Measurements from ENCODE around the gene MCC. TPM values are rescaled to one million over a fixed set of nuclear protein-coding genes. Genes with fewer than 3 reads are reported as not detected.
A peak's percentile ranks its signal among the peaks of the same experiment; 100 is the strongest.

MCC gene
- total RNA-seq, 1 experiment from 2014 or later: 7.1 TPM

DNA sequence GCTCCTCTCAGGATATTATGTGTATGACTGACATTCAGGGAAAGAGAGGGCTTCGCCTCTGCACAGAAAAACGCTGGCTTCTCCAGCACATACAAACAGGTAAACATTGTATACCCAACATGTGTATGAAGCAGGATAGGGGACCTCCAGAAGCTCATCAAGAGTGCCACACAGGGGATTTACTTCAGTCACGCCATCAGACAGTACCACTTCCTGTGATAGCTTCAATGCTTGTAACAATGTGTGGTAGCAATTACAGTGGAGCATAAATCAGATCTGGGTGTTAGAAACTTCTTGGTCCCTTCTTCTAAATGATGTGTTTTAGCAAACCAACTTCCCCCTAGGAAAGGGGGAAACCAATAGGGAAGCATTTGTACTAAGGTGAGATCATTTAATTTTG lies 214.3 kb downstream of the MCC start:
- POLR2A ChIA-PET (ENCODE audit: unreplicated experiment): no interaction called here
- no peaks in the 10 kb centered on the region for H3K79me2 ChIP-seq (ENCODE audit: low read length)
- H3K27ac ChIP-seq (ENCODE audit: low read length): no peak overlapping the region
- TF ChIP-seq CTCF (conservative IDR thresholded peaks at IDR 0.05; ENCODE audit: low read depth, low read length) (no peak), EZH2phosphoT487 (IDR thresholded peaks at IDR 0.05; ENCODE audit: borderline replicate concordance, low read length) (no peak), EZH2 (IDR thresholded peaks at IDR 0.05; ENCODE audit: low read length, unreplicated experiment) (no peak)
- no peak overlapping the region for H3K9ac ChIP-seq (ENCODE audit: low read length)
- no peaks in the 10 kb centered on the region for H3K9me3 ChIP-seq (ENCODE audit: low read length)
- H4K20me1 ChIP-seq (ENCODE audit: low read length): no peaks in the 10 kb centered on the region
- H3K9me2 ChIP-seq (replicated peaks; ENCODE audit: low read length): no peaks in the 10 kb centered on the region
- intact Hi-C loops (cut with micrococcal nuclease): no loop called here
- no peak overlapping the region for H2AFZ ChIP-seq (ENCODE audit: low read length)
- ATAC-seq (no peak), DNase-seq (no peak)
- H3K4me3 ChIP-seq (ENCODE audit: low read length): no peak overlapping the region
- no peaks in the 10 kb centered on the region for H3K36me3 ChIP-seq (ENCODE audit: low read depth, low read length)
- H3F3A ChIP-seq (ENCODE audit: low read length, unreplicated experiment): no peaks in the 10 kb centered on the region
- no TSS peak for BruUV-seq (replicated peaks)
- no peak overlapping the region for H3K4me2 ChIP-seq (ENCODE audit: low read length)
- no peaks in the 10 kb centered on the region for H3K4me1 ChIP-seq (ENCODE audit: insufficient read depth, low read length)
- CTCF ChIA-PET: no interaction called here
- H3K27me3 ChIP-seq (ENCODE audit: low read length): no peaks in the 10 kb centered on the region

- no peaks in the 10 kb centered on the region for H3K27me3 ChIP-seq (ENCODE audit: low read length)
- H2AFZ ChIP-seq (ENCODE audit: low read length): no peak overlapping the region
- intact Hi-C loops (cut with micrococcal nuclease): no loop called here
- H3K27ac ChIP-seq (ENCODE audit: low read length): no peak overlapping the region
- TF ChIP-seq EZH2phosphoT487 (IDR thresholded peaks at IDR 0.05; ENCODE audit: borderline replicate concordance, low read length): no peak
- TF ChIP-seq EZH2 (IDR thresholded peaks at IDR 0.05; ENCODE audit: low read length, unreplicated experiment): no peak
- no peak for TF ChIP-seq CTCF (conservative IDR thresholded peaks at IDR 0.05; ENCODE audit: low read depth, low read length)
- no peaks in the 10 kb centered on the region for H3K9me2 ChIP-seq (replicated peaks; ENCODE audit: low read length)
- H3K9me3 ChIP-seq (ENCODE audit: low read length): no peaks in the 10 kb centered on the region
- POLR2A ChIA-PET (ENCODE audit: unreplicated experiment): no interaction called here
- H3K79me2 ChIP-seq (ENCODE audit: low read length): no peaks in the 10 kb centered on the region
- H3K9ac ChIP-seq (ENCODE audit: low read length): no peak overlapping the region
- H3K4me2 ChIP-seq (ENCODE audit: low read length): no peak overlapping the region
- CTCF ChIA-PET: no interaction called here
- BruUV-seq (replicated peaks): no TSS peak
- peak; percentile 27 for DNase-seq
- no peaks in the 10 kb centered on the region for H3K36me3 ChIP-seq (ENCODE audit: low read depth, low read length)
- ATAC-seq: peak; percentile 68; the same call in 1 of the 2 replicates
- no peaks in the 10 kb centered on the region for H3F3A ChIP-seq (ENCODE audit: low read length, unreplicated experiment)
- peaks cover 7% of the 10 kb centered on the region for H3K4me1 ChIP-seq (ENCODE audit: insufficient read depth, low read length)
- H3K4me3 ChIP-seq (ENCODE audit: low read length): no peak overlapping the region
- no peaks in the 10 kb centered on the region for H4K20me1 ChIP-seq (ENCODE audit: low read length)
Measured at GRCh38 chr5:113271745-113272454, 216.4 kb downstream of the MCC start.

DNA sequence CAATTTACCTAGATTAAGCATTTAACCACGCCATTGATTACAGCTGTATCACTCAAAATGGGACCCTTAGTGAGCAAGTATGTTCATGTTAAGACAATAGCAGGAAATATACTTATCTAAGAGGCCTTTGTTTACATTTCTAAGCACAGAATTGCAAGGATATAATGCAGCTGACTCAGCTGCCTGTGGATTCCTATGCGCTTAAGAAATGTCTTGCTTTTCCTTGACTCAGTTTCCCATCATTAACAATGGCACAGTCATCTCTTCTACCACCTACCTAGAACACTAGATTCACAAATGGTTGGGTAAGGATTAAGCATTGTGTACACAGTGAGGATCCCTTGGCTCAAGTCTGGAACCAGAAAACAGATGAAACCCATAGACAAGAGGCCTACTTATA lies 217.2 kb downstream of the MCC start:
- H2AFZ ChIP-seq (ENCODE audit: low read length): no peak overlapping the region
- H3K9me3 ChIP-seq (ENCODE audit: low read length): no peaks in the 10 kb centered on the region
- DNase-seq (no peak), ATAC-seq (0 out of 2 replicates have a peak, but pooled peaks have one; percentile 17)
- no peaks in the 10 kb centered on the region for H3K36me3 ChIP-seq (ENCODE audit: low read depth, low read length)
- no peak overlapping the region for H3K27ac ChIP-seq (ENCODE audit: low read length)
- H3K4me1 ChIP-seq (ENCODE audit: insufficient read depth, low read length): peaks cover 15% of the 10 kb centered on the region
- no TSS peak for BruUV-seq (replicated peaks)
- H3K4me3 ChIP-seq (ENCODE audit: low read length): no peak overlapping the region
- ChIA-PET POLR2A (ENCODE audit: unreplicated experiment) (no interaction called here), CTCF (no interaction called here)
- intact Hi-C loops (cut with micrococcal nuclease): no loop called here
- H3K79me2 ChIP-seq (ENCODE audit: low read length): no peaks in the 10 kb centered on the region
- H3F3A ChIP-seq (ENCODE audit: low read length, unreplicated experiment): no peaks in the 10 kb centered on the region
- no peak overlapping the region for H3K9ac ChIP-seq (ENCODE audit: low read length)
- TF ChIP-seq EZH2 (IDR thresholded peaks at IDR 0.05; ENCODE audit: low read length, unreplicated experiment) (no peak), CTCF (conservative IDR thresholded peaks at IDR 0.05; ENCODE audit: low read depth, low read length) (no peak), EZH2phosphoT487 (IDR thresholded peaks at IDR 0.05; ENCODE audit: borderline replicate concordance, low read length) (no peak)
- no peak overlapping the region for H3K4me2 ChIP-seq (ENCODE audit: low read length)
- no peaks in the 10 kb centered on the region for H3K9me2 ChIP-seq (replicated peaks; ENCODE audit: low read length)
- H4K20me1 ChIP-seq (ENCODE audit: low read length): no peaks in the 10 kb centered on the region
- H3K27me3 ChIP-seq (ENCODE audit: low read length): no peaks in the 10 kb centered on the region

Data from PC-3 (cell line).